HCT116 (cell line): ENCODE results near the gene POLR3C. TPM values are rescaled to one million over a fixed set of nuclear protein-coding genes. Genes with fewer than 3 reads are reported as not detected.

Experiments used
- ATAC-seq: fragments of 200-7000 bp; cut with Tn5 transposase; 2 replicates; pipeline ENCODE4 v1.9.1; 2020; ENCODE audit warnings: mild to moderate bottlenecking, moderate library complexity
- BruUV-seq: library from RNA; stranded (reverse); fragments of 400-500 nt; replicated peaks from 2 replicates; lab custom pipeline; 2021; lab: Mats Ljungman, UMichigan
- CTCF ChIA-PET: fragments of 300-600 bp; sonication (Branson Sonifier 250); formaldehyde crosslinking; loops from one replicate; lab custom pipeline; 2021; ENCODE audit warnings: antibody characterized with exemption; lab: Charles Lee
- POLR2A ChIA-PET: fragments of 300-600, 350-600 bp; sonication (Branson Sonifier 250); formaldehyde crosslinking; loops from one replicate; lab custom pipeline; 2021; ENCODE audit warnings: antibody characterized with exemption; lab: Charles Lee
- RAD21 ChIA-PET, 2 experiments: fragments of 300-600 bp; sonication (Branson Sonifier 250); formaldehyde crosslinking; loops; one replicate each; lab custom pipeline; 2023; ENCODE audit warnings: low total read pairs in 2 of 2; ENCODE audit not compliant: uncharacterized antibody in 2 of 2, unreplicated experiment in 2 of 2, low non-redundant PET in 1 of 2; lab: Charles Lee
- DNase-seq: peaks from one replicate; pipeline ENCODE4 v3.0.0-alpha.2; 2010; ENCODE audit warnings: low read depth, low spot score
- H2AFZ ChIP-seq: fragments of 200-600 bp; shearing (Covaris generic), sonication (generic); 2 replicates; pipeline ENCODE4 v1.6.1; 2017; ENCODE audit warnings: low read depth, mixed run types, mixed read lengths, antibody characterized with exemption, low read length; ENCODE audit not compliant: poor library complexity, severe bottlenecking
- H3K27ac ChIP-seq: 2 replicates; pipeline ENCODE4 v1.5.1; 2012; ENCODE audit warnings: low read depth, low read length
- H3K27me3 ChIP-seq: fragments of 200-600 bp; sonication (generic); 2 replicates; pipeline ENCODE4 v1.6.1; 2016; ENCODE audit warnings: mixed run types, low read length, mixed read lengths; ENCODE audit not compliant: insufficient read depth
- H3K36me3 ChIP-seq, 2 experiments: fragments of 200-500 bp in 1 of 2; fragments of 200-600 bp in 1 of 2; sonication (Bioruptor generic) in 1 of 2; sonication (generic) in 1 of 2; 2 replicates each; pipeline versions ENCODE4 v1.5.1 to v1.6.1; 2014 to 2016; ENCODE audit warnings: low read length in 2 of 2, inconsistent platforms in 1 of 2, mixed read lengths in 1 of 2, mixed run types in 1 of 2; ENCODE audit not compliant: insufficient read depth in 2 of 2, control insufficient read depth in 1 of 2
- H3K4me1 ChIP-seq, 2 experiments: fragments of 200-600 bp in 1 of 2; sonication (generic) in 1 of 2; 2 replicates each; pipeline versions ENCODE4 v1.5.1 to v1.6.1; 2012 to 2017; ENCODE audit warnings: low read length in 2 of 2, inconsistent platforms in 1 of 2, mild to moderate bottlenecking in 1 of 2, mixed read lengths in 1 of 2, mixed run types in 1 of 2, moderate library complexity in 1 of 2; ENCODE audit not compliant: insufficient read depth in 2 of 2, control insufficient read depth in 1 of 2
- H3K4me2 ChIP-seq: fragments of 200-600 bp; sonication (generic); 2 replicates; pipeline ENCODE4 v1.6.1; 2017; ENCODE audit warnings: mixed run types, low read length, mixed read lengths
- H3K4me3 ChIP-seq, 2 experiments: fragments of 200-600 bp in 1 of 2; sonication (generic) in 1 of 2; replicated peaks in 1 of 2; 2 replicates each; pipeline ENCODE4 v1.5.1; 2011 to 2016; ENCODE audit warnings: low read length in 2 of 2, control low read depth in 1 of 2, low read depth in 1 of 2, mild to moderate bottlenecking in 1 of 2, mixed read lengths in 1 of 2, mixed run types in 1 of 2
- H3K79me2 ChIP-seq: fragments of 200-600 bp; sonication (generic); 2 replicates; pipeline ENCODE4 v1.6.1; 2017; ENCODE audit warnings: mild to moderate bottlenecking, mixed run types, low read length, moderate library complexity, mixed read lengths; ENCODE audit not compliant: insufficient read depth
- H3K9ac ChIP-seq: fragments of 200-600 bp; sonication (generic); 2 replicates; pipeline ENCODE4 v1.6.1; 2016; ENCODE audit warnings: low read length, mixed read lengths
- H3K9me2 ChIP-seq: fragments of 200-600 bp; sonication (generic), shearing (Covaris generic); 2 replicates; pipeline ENCODE4 v1.6.1; 2017; ENCODE audit warnings: mixed run types, mild to moderate bottlenecking, moderate library complexity; ENCODE audit not compliant: insufficient read depth
- H3K9me3 ChIP-seq, 2 experiments: fragments of 200-500 bp in 1 of 2; fragments of 200-600 bp in 1 of 2; sonication (Bioruptor generic) in 1 of 2; sonication (generic) in 1 of 2; 2 replicates each; pipeline ENCODE4 v1.6.1; 2014 to 2017; ENCODE audit warnings: low read length in 2 of 2, mixed read lengths in 2 of 2, inconsistent platforms in 1 of 2, low read depth in 1 of 2, mild to moderate bottlenecking in 1 of 2, mixed run types in 1 of 2, moderate library complexity in 1 of 2; ENCODE audit not compliant: control insufficient read depth in 1 of 2, insufficient read depth in 1 of 2
- H4K20me1 ChIP-seq: fragments of 200-600 bp; sonication (generic), shearing (Covaris generic); 2 replicates; pipeline ENCODE4 v1.6.1; 2017; ENCODE audit warnings: mixed run types, mild to moderate bottlenecking, moderate library complexity; ENCODE audit not compliant: insufficient read depth
- CBX3 ChIP-seq: IDR thresholded peaks from 2 replicates; pipeline ENCODE4 v1.6.1; 2012; ENCODE audit warnings: low read depth
- CEBPB ChIP-seq: IDR thresholded peaks from 2 replicates; pipeline ENCODE4 v1.6.1; 2012; ENCODE audit warnings: low read depth
- EGR1 ChIP-seq: IDR thresholded peaks from 2 replicates; pipeline ENCODE4 v1.6.1; 2012; ENCODE audit warnings: low read depth
- ELF1 ChIP-seq: IDR thresholded peaks from 2 replicates; pipeline ENCODE4 v1.6.1; 2012; ENCODE audit warnings: low read depth, borderline replicate concordance
- EZH2 ChIP-seq: fragments of 200-600 bp; sonication (generic); IDR thresholded peaks from 2 replicates; pipeline ENCODE4 v1.6.1; 2017; ENCODE audit warnings: antibody characterized with exemption, mixed run types
- FOSL1 ChIP-seq: IDR thresholded peaks from 2 replicates; pipeline ENCODE4 v1.6.1; 2012; ENCODE audit warnings: low read depth
- JUND ChIP-seq: IDR thresholded peaks from 2 replicates; pipeline ENCODE4 v1.6.1; 2012
- POLR2A ChIP-seq: IDR thresholded peaks from 2 replicates; pipeline ENCODE4 v1.7.0; 2011; ENCODE audit warnings: borderline replicate concordance; ENCODE audit not compliant: insufficient read depth, insufficient read length; ENCODE audit errors: extremely low read depth
- POLR2AphosphoS5 ChIP-seq: IDR thresholded peaks from 2 replicates; pipeline ENCODE4 v1.6.1; 2011; ENCODE audit warnings: mild to moderate bottlenecking, low read depth, low read length, moderate library complexity
- RAD21 ChIP-seq: IDR thresholded peaks from 2 replicates; pipeline ENCODE4 v1.6.1; 2012; ENCODE audit warnings: low read depth, mild to moderate bottlenecking
- SIN3A ChIP-seq: IDR thresholded peaks from 2 replicates; pipeline ENCODE4 v1.6.1; 2012; ENCODE audit warnings: low read depth
- SRF ChIP-seq: IDR thresholded peaks from 2 replicates; pipeline ENCODE4 v1.6.1; 2012; ENCODE audit warnings: low read depth
- YY1 ChIP-seq: IDR thresholded peaks from 2 replicates; pipeline ENCODE4 v1.6.1; 2011; ENCODE audit warnings: low read length, low read depth, moderate library complexity, mild to moderate bottlenecking; ENCODE audit not compliant: insufficient replicate concordance; ENCODE audit errors: extremely low read depth
- ZFX ChIP-seq: fragments of 450-650 bp; IDR thresholded peaks from 2 replicates; pipeline ENCODE4 v1.6.1; 2017
- intact Hi-C: fragments of 100-400 bp; cut with micrococcal nuclease; formaldehyde crosslinking; loops from 2 replicates; pipeline ENCODE4 v1.10.0; 2022
- total RNA-seq: library from RNA; stranded (reverse); gene quantifications from one replicate; pipeline ENCODE4 v1.2.1, GENCODE V29; 2021; ENCODE audit not compliant: unreplicated experiment
- TF ChIP-seq, protein P1 (sequence below): IDR thresholded peaks from 2 replicates; pipeline ENCODE4 v1.6.1; 2012
- TF ChIP-seq, protein P2 (sequence below): IDR thresholded peaks from 2 replicates; pipeline ENCODE4 v1.6.1; 2011; ENCODE audit warnings: mild to moderate bottlenecking, low read length, moderate library complexity; ENCODE audit not compliant: insufficient replicate concordance; ENCODE audit errors: extremely low read depth
- TF ChIP-seq, protein P3 (sequence below), 3 experiments: fragments of 200-600 bp in 1 of 3; sonication (generic) in 1 of 3; IDR thresholded peaks in 2 of 3; conservative IDR thresholded peaks in 1 of 3; 2 replicates each; pipeline ENCODE4 v1.5.1; 2012 to 2017; ENCODE audit warnings: low read depth in 2 of 3, low read length in 2 of 3, antibody characterized with exemption in 1 of 3, borderline replicate concordance in 1 of 3, control low read depth in 1 of 3, mild to moderate bottlenecking in 1 of 3, mixed read lengths in 1 of 3, mixed run types in 1 of 3, moderate library complexity in 1 of 3; ENCODE audit not compliant: insufficient read depth in 1 of 3
- TF ChIP-seq, protein P4 (sequence below): IDR thresholded peaks from 2 replicates; pipeline ENCODE4 v1.6.1; 2012

The POLR3C gene
- total RNA-seq, 1 experiment from 2014 or later: 25.4 TPM

- Histone ChIP-seq H3K79me2 (no peaks in the 10 kb centered on the region), H3K36me3 (no peaks in the 10 kb centered on the region), H3K27me3 (no peaks in the 10 kb centered on the region), H2AFZ (no peak overlapping the region), H3K9me3 (no peaks in the 10 kb centered on the region), H3K4me1 (peaks cover 0 to 14% of the 10 kb centered on the region in 2 experiments; a peak in 3 of 4 replicates), H3K4me2 (peak overlapping the region; percentile 44), H3K9me2 (no peaks in the 10 kb centered on the region), H3K9ac (no peak overlapping the region), H3K27ac (no peak overlapping the region), H4K20me1 (no peaks in the 10 kb centered on the region), H3K4me3 (no peak overlapping the region)
- RAD21 ChIA-PET: no interaction called here
- TF ChIP-seq ZFX: no peak
- no peak for TF ChIP-seq FOSL1
- no peak for TF ChIP-seq EZH2
- TF ChIP-seq CBX3: no peak
- TF ChIP-seq JUND: no peak
- no peak for TF ChIP-seq RAD21
- TF ChIP-seq YY1: no peak
- no peak for TF ChIP-seq EGR1
- no TSS peak for BruUV-seq
- no peak for DNase-seq
- CTCF ChIA-PET: interaction anchor here (3.3 kb wide), 1 partner anchor 14 kb away, joined by 19 read pairs; no protein-coding TSS in a partner anchor
- intact Hi-C loops: no loop called here
- ATAC-seq: peak; percentile 36
- POLR2A ChIA-PET: no interaction called here
Observed at GRCh38 chr1:145877923-145878486, 54.0 kb downstream of the POLR3C start.

DNA sequence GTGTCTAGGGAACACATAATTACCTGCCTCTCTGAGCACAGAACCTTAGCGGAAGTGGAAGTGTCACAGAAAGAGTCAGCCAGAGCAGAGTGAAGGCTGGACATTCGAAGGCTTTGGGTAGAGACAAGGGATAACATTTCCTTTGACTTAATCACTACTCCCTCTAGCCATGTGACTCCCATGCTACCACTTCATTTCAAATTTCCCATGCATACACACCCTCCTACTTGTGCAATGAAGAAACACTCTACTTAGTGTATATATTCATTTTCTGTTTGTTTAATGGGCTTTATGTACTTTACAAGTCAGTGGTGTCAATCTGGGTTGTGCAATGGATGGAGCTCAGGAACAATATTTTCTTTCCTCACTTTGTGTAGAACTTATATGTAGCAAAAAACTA is 54.7 kb downstream of the POLR3C start:
- ChIA-PET CTCF (interaction anchor here (1.1 to 3.3 kb wide), 2 partner anchors 14 to 20 kb away, joined by 3 to 19 read pairs; partner anchors contain the start of gene PIAS3), POLR2A (no interaction called here), RAD21 (no interaction called here)
- Histone ChIP-seq H3K9me3 (no peaks in the 10 kb centered on the region), H3K36me3 (no peaks in the 10 kb centered on the region), H4K20me1 (no peaks in the 10 kb centered on the region), H3K9me2 (no peaks in the 10 kb centered on the region), H3K4me3 (no peak overlapping the region), H3K4me2 (no peak overlapping the region), H3K27ac (no peak overlapping the region), H2AFZ (no peak overlapping the region), H3K9ac (no peak overlapping the region), H3K27me3 (no peaks in the 10 kb centered on the region), H3K79me2 (no peaks in the 10 kb centered on the region), H3K4me1 (peaks cover 0 to 14% of the 10 kb centered on the region in 2 experiments; a peak in 3 of 4 replicates)
- DNase-seq (no peak), ATAC-seq (no peak)
- intact Hi-C loops: no loop called here
- BruUV-seq: no TSS peak
- TF ChIP-seq CEBPB (no peak), POLR2A (no peak), CBX3 (no peak), ELF1 (no peak), POLR2AphosphoS5 (no peak), SRF (no peak), SIN3A (no peak), FOSL1 (no peak), EGR1 (no peak)
- TF ChIP-seq, protein P1, sequence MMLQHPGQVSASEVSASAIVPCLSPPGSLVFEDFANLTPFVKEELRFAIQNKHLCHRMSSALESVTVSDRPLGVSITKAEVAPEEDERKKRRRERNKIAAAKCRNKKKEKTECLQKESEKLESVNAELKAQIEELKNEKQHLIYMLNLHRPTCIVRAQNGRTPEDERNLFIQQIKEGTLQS: no peak
- TF ChIP-seq, protein P2, sequence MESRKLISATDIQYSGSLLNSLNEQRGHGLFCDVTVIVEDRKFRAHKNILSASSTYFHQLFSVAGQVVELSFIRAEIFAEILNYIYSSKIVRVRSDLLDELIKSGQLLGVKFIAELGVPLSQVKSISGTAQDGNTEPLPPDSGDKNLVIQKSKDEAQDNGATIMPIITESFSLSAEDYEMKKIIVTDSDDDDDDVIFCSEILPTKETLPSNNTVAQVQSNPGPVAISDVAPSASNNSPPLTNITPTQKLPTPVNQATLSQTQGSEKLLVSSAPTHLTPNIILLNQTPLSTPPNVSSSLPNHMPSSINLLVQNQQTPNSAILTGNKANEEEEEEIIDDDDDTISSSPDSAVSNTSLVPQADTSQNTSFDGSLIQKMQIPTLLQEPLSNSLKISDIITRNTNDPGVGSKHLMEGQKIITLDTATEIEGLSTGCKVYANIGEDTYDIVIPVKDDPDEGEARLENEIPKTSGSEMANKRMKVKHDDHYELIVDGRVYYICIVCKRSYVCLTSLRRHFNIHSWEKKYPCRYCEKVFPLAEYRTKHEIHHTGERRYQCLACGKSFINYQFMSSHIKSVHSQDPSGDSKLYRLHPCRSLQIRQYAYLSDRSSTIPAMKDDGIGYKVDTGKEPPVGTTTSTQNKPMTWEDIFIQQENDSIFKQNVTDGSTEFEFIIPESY: no peak
- TF ChIP-seq, protein P3, sequence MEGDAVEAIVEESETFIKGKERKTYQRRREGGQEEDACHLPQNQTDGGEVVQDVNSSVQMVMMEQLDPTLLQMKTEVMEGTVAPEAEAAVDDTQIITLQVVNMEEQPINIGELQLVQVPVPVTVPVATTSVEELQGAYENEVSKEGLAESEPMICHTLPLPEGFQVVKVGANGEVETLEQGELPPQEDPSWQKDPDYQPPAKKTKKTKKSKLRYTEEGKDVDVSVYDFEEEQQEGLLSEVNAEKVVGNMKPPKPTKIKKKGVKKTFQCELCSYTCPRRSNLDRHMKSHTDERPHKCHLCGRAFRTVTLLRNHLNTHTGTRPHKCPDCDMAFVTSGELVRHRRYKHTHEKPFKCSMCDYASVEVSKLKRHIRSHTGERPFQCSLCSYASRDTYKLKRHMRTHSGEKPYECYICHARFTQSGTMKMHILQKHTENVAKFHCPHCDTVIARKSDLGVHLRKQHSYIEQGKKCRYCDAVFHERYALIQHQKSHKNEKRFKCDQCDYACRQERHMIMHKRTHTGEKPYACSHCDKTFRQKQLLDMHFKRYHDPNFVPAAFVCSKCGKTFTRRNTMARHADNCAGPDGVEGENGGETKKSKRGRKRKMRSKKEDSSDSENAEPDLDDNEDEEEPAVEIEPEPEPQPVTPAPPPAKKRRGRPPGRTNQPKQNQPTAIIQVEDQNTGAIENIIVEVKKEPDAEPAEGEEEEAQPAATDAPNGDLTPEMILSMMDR (IDR thresholded peaks at IDR 0.05 in 2 of 3, conservative IDR thresholded peaks at IDR 0.05 in 1 of 3; ENCODE audit: borderline replicate concordance in 1 of 3, insufficient read depth in 1 of 3, low read depth in 2 of 3, low read length in 2 of 3): no peak
- TF ChIP-seq, protein P4, sequence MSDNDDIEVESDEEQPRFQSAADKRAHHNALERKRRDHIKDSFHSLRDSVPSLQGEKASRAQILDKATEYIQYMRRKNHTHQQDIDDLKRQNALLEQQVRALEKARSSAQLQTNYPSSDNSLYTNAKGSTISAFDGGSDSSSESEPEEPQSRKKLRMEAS: no peak
